ENCODE results near the gene DPY19L3.
"Not testable (repeated sequence)": the region's sequence is repeated elsewhere in the genome, so short reads cannot be mapped to it uniquely, and the experiment has no call there.

The DPY19L3 gene

GRCh38 chr19:32512498-32512897 is 106.9 kb downstream of the DPY19L3 start:
- not testable (repeated sequence) for DNase-seq (ENCODE audit: low read depth in 2 of 2)

GRCh38 chr19:32519023-32519422 is 113.5 kb downstream of the DPY19L3 start:
- DNase-seq (ENCODE audit: low read depth in 2 of 2): no peak

- no peak for DNase-seq (ENCODE audit: low read depth in 2 of 2)
Measured at GRCh38 chr19:32522967-32523366, 117.4 kb downstream of the DPY19L3 start.

- DNase-seq (ENCODE audit: low read depth in 2 of 2): no peak
Measured at GRCh38 chr19:32526895-32527294, 121.3 kb downstream of the DPY19L3 start.

- DNase-seq (ENCODE audit: low read depth in 2 of 2): no peak
Measured at GRCh38 chr19:32530773-32531172, 125.2 kb downstream of the DPY19L3 start.

- no peak for DNase-seq (ENCODE audit: low read depth in 2 of 2)
Measured at GRCh38 chr19:32532233-32532632, 126.7 kb downstream of the DPY19L3 start.
